Activated naive CD4-positive, alpha-beta T cell treated with anti-CD3 and anti-CD28 coated beads for 36 hours (primary cell): Measurements from ENCODE around the gene SP140L. TPM values are rescaled to one million over a fixed set of nuclear protein-coding genes. Genes with fewer than 3 reads are reported as not detected.

ENCODE experiments used
- CTCF ChIA-PET: fragments of 350-600 bp; sonication (Branson Sonifier 250); formaldehyde crosslinking; loops from one replicate; lab custom pipeline; 2021; ENCODE audit warnings: antibody characterized with exemption; lab: Charles Lee
- DNase-seq: peaks from one replicate; pipeline ENCODE4 v3.0.0-alpha.2; 2020
- H3K27ac Mint-ChIP-seq: one replicate; pipeline ENCODE4 v1.8.0; 2021; ENCODE audit warnings: mild to moderate bottlenecking, mixed read lengths
- H3K27me3 Mint-ChIP-seq: one replicate; pipeline ENCODE4 v1.8.0; 2021; ENCODE audit warnings: low read depth, mixed read lengths
- H3K36me3 Mint-ChIP-seq: one replicate; pipeline ENCODE4 v1.8.0; 2021; ENCODE audit warnings: low read depth, mixed read lengths
- H3K4me1 Mint-ChIP-seq: one replicate; pipeline ENCODE4 v1.8.0; 2021; ENCODE audit warnings: low read depth, mixed read lengths
- H3K4me3 Mint-ChIP-seq: one replicate; pipeline ENCODE4 v1.8.0; 2021; ENCODE audit warnings: mild to moderate bottlenecking, moderate library complexity, mixed read lengths
- H3K9me3 Mint-ChIP-seq: one replicate; pipeline ENCODE4 v1.8.0; 2021; ENCODE audit warnings: mixed read lengths
- intact Hi-C: fragments of 100-400 bp; cut with micrococcal nuclease; formaldehyde crosslinking; loops from one replicate; pipeline ENCODE4 v1.15.1; 2023
- total RNA-seq, 2 experiments: library from RNA; stranded (reverse); gene quantifications; one replicate each; pipeline ENCODE4 v1.2.3, GENCODE V29; 2021

Gene SP140L
- total RNA-seq, 2 experiments from 2014 or later: 41.8 to 44.7 TPM

DNA sequence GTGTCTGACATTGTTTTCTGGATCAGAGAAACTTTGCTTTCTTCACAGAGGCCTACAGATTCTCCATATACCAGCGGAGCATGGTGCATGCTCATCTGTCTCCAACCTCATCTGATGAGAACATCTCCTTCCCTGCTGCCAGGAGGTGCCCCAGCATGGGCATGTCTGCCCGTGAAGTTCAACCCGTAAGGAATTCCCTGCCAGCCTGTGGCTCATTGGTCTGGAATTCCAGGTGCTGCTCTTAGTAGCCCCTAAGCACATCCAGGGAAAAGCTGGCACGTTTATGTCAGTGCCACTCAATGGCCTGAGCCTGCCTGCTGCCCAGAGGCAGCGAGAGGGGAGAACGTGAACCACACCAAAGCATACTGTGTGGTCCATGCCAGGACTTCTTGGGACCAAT, 87.3 kb downstream of the SP140L start:
- CTCF ChIA-PET: no interaction called here
- H3K9me3 Mint-ChIP-seq: no peaks in the 10 kb centered on the region
- intact Hi-C loops: loop anchor here (5.0 to 10.0 kb wide), 3 partner anchors 298 to 1050 kb away; partner anchors contain the start of genes CAB39 and NCL
- H3K4me3 Mint-ChIP-seq: peak overlapping the region; percentile 96
- H3K36me3 Mint-ChIP-seq: peaks cover 19% of the 10 kb centered on the region
- H3K27ac Mint-ChIP-seq: peak overlapping the region; percentile 99
- peaks cover 67% of the 10 kb centered on the region for H3K4me1 Mint-ChIP-seq
- no peak for DNase-seq
- H3K27me3 Mint-ChIP-seq: no peaks in the 10 kb centered on the region

- peak within 1 kb of the TSS; percentile 99 for H3K27ac Mint-ChIP-seq
- H3K4me3 Mint-ChIP-seq: peak within 1 kb of the TSS; percentile 96
- no peaks in the 10 kb centered on the region for H3K27me3 Mint-ChIP-seq
- H3K4me1 Mint-ChIP-seq: peaks cover 64% of the 10 kb centered on the region
- peak; percentile 84 for DNase-seq
- intact Hi-C loops: loop anchor here (1.0 to 10.0 kb wide), 11 partner anchors 25 to 1049 kb away; partner anchors contain the start of genes FBXO36, NCL, PSMD1 and SP140
- peaks cover 26% of the 10 kb centered on the region for H3K36me3 Mint-ChIP-seq
- H3K9me3 Mint-ChIP-seq: no peaks in the 10 kb centered on the region
- CTCF ChIA-PET: interaction anchor here (0.9 kb wide), 1 partner anchor 187 kb away, joined by 3 read pairs; no protein-coding TSS in a partner anchor
These were observed 89.2 kb downstream of the SP140L start, which contains the start of gene SP100 for GRCh38 chr2:230416061-230416721. Gene SP100 (plus strand): TSS chr2:230416201. CDS start chr2:230416297, 96 bp downstream.

DNA sequence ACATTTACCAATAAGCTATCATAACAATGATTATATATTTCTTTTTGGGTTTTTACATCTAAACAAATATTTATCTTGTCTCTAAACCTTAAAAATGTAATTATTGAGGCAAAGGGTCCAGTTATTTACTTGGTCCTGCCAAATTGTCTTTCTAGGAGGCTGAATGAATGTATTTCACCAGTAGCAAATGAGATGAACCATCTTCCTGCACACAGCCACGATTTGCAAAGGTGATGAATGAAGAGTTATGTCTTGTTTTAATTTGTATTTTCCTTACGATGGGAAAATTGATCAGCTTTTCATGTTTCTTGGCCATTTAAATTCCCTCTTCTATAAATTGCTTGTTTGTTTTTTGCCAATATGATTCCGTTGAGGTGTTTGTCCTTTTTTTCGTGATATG, 90.4 kb downstream of the SP140L start:
- peaks cover 69% of the 10 kb centered on the region for H3K4me1 Mint-ChIP-seq
- H3K4me3 Mint-ChIP-seq: peak overlapping the region; percentile 82
- H3K36me3 Mint-ChIP-seq: peaks cover 32% of the 10 kb centered on the region
- no peaks in the 10 kb centered on the region for H3K27me3 Mint-ChIP-seq
- DNase-seq: no peak
- H3K27ac Mint-ChIP-seq: peak overlapping the region; percentile 50
- H3K9me3 Mint-ChIP-seq: no peaks in the 10 kb centered on the region
- CTCF ChIA-PET: no interaction called here
- intact Hi-C loops: loop anchor here (2.0 to 10.0 kb wide), 10 partner anchors 69 to 1047 kb away; partner anchors contain the start of genes FBXO36, NCL, PSMD1 and SP140

DNA sequence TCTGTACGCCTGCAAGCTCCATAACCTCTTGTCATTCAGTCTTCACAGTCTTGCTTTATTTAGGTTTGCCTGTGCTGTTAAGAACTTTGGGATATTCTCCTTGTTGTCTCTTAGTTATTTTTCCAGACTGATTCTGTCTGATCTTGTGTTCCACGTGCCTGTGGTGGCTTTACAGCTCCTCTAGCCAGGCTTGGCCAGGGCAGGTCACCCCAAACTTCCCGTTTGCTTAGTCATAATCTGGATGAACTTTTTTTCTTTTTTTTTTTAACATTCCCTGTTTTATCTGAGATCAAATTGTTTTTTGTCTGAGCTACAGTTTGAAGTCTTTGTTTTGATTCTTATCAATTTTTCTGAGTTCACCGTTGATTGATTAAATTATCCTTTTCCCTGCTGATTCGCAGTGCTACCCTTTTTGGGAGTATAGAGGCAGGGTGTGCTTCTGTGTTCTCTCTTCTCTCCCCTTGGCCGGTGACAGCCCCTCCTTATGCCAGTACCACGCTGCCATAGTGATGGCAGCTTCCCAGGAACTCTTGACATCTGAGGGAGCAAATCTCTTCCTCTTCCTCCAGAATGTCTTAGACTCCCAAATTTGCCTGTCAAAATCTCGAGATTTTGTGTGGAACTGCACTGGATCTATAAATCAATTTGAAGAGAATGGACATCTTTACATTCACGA, 91.5 kb downstream of the SP140L start:
- DNase-seq: no peak
- H3K4me1 Mint-ChIP-seq: peaks cover 66% of the 10 kb centered on the region
- CTCF ChIA-PET: interaction anchor here (1.5 kb wide), 1 partner anchor 13 kb away, joined by 3 read pairs; no protein-coding TSS in a partner anchor
- peaks cover 34% of the 10 kb centered on the region for H3K36me3 Mint-ChIP-seq
- intact Hi-C loops: loop anchor here (5.0 to 10.0 kb wide), 5 partner anchors 184 to 1046 kb away; partner anchors contain the start of genes FBXO36, NCL, PSMD1 and TRIP12
- peak overlapping the region; percentile 82 for H3K4me3 Mint-ChIP-seq
- H3K9me3 Mint-ChIP-seq: no peaks in the 10 kb centered on the region
- no peaks in the 10 kb centered on the region for H3K27me3 Mint-ChIP-seq
- peak overlapping the region; percentile 70 for H3K27ac Mint-ChIP-seq

DNA sequence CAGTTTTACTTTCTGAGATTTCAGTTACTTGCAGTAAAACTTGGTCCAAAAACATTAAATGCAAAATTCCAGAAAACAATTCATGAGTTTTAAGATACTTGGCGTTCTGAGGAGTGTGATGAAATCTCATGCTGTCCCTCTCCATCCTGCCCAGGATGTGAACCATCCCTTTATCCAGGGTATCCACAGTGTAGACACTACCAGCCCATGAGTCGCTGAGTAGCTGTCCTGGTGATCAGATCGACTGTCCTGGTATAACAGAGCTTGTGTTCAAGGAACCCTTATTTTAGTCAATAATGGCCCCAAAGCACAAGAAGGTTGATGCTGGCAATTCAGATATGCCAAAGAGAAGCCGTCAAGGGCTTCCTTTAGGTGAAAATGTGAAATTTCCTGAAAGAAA, 92.2 kb downstream of the SP140L start:
- H3K9me3 Mint-ChIP-seq: no peaks in the 10 kb centered on the region
- H3K27me3 Mint-ChIP-seq: no peaks in the 10 kb centered on the region
- peak overlapping the region; percentile 54 for H3K4me3 Mint-ChIP-seq
- intact Hi-C loops: loop anchor here (5.0 to 10.0 kb wide), 5 partner anchors 183 to 1046 kb away; partner anchors contain the start of genes FBXO36, NCL, PSMD1 and TRIP12
- peak overlapping the region; percentile 20 for H3K27ac Mint-ChIP-seq
- CTCF ChIA-PET: interaction anchor here (1.5 kb wide), 1 partner anchor 12 kb away, joined by 3 read pairs; no protein-coding TSS in a partner anchor
- DNase-seq: no peak
- peaks cover 66% of the 10 kb centered on the region for H3K4me1 Mint-ChIP-seq
- peaks cover 40% of the 10 kb centered on the region for H3K36me3 Mint-ChIP-seq

DNA sequence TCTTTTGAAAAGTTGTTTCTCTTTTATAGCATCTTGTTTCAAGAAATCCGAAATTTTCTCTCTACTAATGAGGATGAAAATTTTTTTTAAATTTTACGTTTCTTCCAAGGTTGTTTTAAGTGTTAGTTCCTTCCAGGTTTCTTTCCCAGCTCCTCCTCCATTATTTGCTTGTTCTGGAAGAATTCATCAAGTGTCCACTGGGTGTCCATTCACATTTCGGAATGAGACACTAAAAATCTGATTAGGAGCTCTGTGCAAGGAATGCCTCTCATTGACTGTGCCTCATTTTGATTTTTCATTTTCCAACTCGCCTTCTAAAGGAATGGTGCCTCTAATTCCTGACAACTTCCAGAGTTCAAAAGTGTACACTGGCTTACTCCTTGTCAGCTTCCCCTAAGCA, 95.2 kb downstream of the SP140L start:
- Mint-ChIP-seq H3K4me1 (peaks cover 77% of the 10 kb centered on the region), H3K27ac (no peak overlapping the region), H3K36me3 (peaks cover 55% of the 10 kb centered on the region), H3K27me3 (no peaks in the 10 kb centered on the region), H3K4me3 (no peak overlapping the region), H3K9me3 (no peaks in the 10 kb centered on the region)
- DNase-seq: no peak
- CTCF ChIA-PET: interaction anchor here (0.6 kb wide), 1 partner anchor 32 kb away, joined by 3 read pairs; no protein-coding TSS in a partner anchor
- intact Hi-C loops: loop anchor here (1.0 kb wide), 1 partner anchor 9 kb away; no protein-coding TSS in a partner anchor

GRCh38 chr2:230423851-230424458, 97.0 kb downstream of the SP140L start:
- intact Hi-C loops: no loop called here
- Mint-ChIP-seq H3K27ac (no peak overlapping the region), H3K36me3 (peaks cover 59% of the 10 kb centered on the region)

GRCh38 chr2:230425377-230425776, 98.4 kb downstream of the SP140L start:
- no peak for DNase-seq
- intact Hi-C loops: no loop called here
- CTCF ChIA-PET: no interaction called here
- H3K9me3 Mint-ChIP-seq: peaks cover 10% of the 10 kb centered on the region
- H3K27ac Mint-ChIP-seq: no peak overlapping the region
- no peak overlapping the region for H3K4me3 Mint-ChIP-seq
- peaks cover 75% of the 10 kb centered on the region for H3K4me1 Mint-ChIP-seq
- peaks cover 66% of the 10 kb centered on the region for H3K36me3 Mint-ChIP-seq
- H3K27me3 Mint-ChIP-seq: no peaks in the 10 kb centered on the region

More at GRCh38 chr2:230423851-230424458, 97.0 kb downstream of the SP140L start:
- H3K27me3 Mint-ChIP-seq: no peaks in the 10 kb centered on the region
- no peak for DNase-seq
- peaks cover 77% of the 10 kb centered on the region for H3K4me1 Mint-ChIP-seq
- CTCF ChIA-PET: interaction anchor here (0.6 kb wide), 1 partner anchor 373 kb away, joined by 5 read pairs; no protein-coding TSS in a partner anchor
- no peak overlapping the region for H3K4me3 Mint-ChIP-seq
- H3K9me3 Mint-ChIP-seq: peaks cover 2% of the 10 kb centered on the region

DNA sequence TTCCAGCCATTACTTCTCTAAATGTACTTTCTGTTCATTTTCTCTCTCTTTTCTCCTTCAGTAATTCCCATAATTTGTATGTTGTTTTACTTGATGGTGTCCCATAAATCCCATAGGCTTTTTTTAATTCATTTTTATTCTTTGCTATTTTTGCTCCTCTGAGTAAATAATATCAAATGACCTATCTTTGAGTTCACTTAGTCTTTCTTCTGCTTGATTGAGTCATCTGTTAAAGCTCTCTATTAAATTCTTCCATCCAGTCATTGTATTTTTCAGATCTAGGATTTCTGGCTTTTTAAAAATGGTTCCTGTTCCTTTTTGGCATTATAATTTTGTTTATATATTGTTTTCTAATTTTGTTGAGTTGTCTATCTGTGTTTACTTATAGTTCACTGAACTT, 102.5 kb downstream of the SP140L start:
- Mint-ChIP-seq H3K27ac (peak overlapping the region; percentile 59), H3K9me3 (peaks cover 12% of the 10 kb centered on the region), H3K27me3 (no peaks in the 10 kb centered on the region), H3K4me1 (peaks cover 66% of the 10 kb centered on the region), H3K4me3 (no peak overlapping the region), H3K36me3 (peaks cover 67% of the 10 kb centered on the region)
- DNase-seq: no peak
- CTCF ChIA-PET: no interaction called here
- intact Hi-C loops: no loop called here

DNA sequence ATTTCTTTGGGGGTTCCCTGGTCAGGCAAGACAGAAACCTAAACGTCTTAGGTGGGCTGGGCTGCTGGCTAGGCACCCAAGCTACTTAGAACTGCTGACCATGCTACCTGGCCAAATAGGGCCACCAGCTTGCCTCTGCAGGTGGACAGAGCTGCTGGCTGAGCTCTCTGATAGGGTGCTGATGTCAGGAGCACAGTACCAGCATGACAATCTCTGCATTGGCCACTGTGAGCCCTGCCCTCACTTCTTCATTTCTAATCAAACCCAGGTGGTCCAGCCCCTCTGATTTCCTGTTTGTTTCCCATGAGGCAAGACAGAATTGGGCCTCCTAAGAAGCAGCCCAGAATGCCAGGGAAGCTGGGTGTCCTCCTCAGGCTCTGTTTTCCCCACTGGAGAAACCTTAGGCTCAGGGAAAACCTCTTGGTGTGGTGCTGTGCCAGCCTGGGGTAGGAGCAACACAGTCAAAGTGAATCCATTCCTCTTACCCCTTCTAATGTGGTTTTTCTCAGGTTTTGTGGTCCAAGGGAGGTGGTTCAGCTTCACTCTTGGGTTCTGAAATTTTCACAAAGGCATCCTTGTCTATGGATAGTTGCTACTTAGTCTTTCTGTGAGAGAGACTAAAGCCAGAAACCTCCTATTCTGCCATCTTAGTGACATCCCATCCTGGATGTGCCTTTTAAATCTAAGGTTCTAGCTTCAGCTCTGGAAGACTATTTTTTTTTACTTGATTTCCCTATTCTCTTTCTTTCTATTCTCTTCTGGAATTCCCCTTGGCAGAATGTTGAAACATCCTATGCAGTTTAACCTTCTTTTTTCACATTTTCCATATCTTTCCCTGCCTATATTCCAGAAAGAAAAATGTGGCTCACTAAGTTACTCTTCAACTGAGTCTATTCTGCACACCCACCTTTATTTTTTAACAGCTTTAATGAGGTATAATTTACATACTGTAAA, 104.2 kb downstream of the SP140L start:
- H3K36me3 Mint-ChIP-seq: peaks cover 68% of the 10 kb centered on the region
- peak overlapping the region; percentile 38 for H3K27ac Mint-ChIP-seq
- H3K4me1 Mint-ChIP-seq: peaks cover 63% of the 10 kb centered on the region
- CTCF ChIA-PET: interaction anchor here (1.0 kb wide), 1 partner anchor 12 kb away, joined by 3 read pairs; no protein-coding TSS in a partner anchor
- no peak overlapping the region for H3K4me3 Mint-ChIP-seq
- H3K27me3 Mint-ChIP-seq: no peaks in the 10 kb centered on the region
- peaks cover 19% of the 10 kb centered on the region for H3K9me3 Mint-ChIP-seq
- intact Hi-C loops: loop anchor here (1.0 kb wide), 1 partner anchor 9 kb away; no protein-coding TSS in a partner anchor
- no peak for DNase-seq
